Mesenchymal stem cell (in vitro differentiated cells and primary cell): ENCODE data around the gene SLC26A8.

Source experiments
- DNase-seq: peaks from one replicate; pipeline ENCODE4 v3.0.0-alpha.2; 2013
- H2AFZ ChIP-seq: one replicate; pipeline ENCODE4 v1.6.1; 2013; ENCODE audit warnings: low read depth, mild to moderate bottlenecking, control low read depth, inconsistent platforms, low read length, moderate library complexity
- H2AK5ac ChIP-seq: 2 replicates; pipeline ENCODE4 v1.6.1; 2013; ENCODE audit warnings: low read length, moderate library complexity, mild to moderate bottlenecking, inconsistent platforms; ENCODE audit not compliant: severe bottlenecking
- H2BK120ac ChIP-seq: one replicate; pipeline ENCODE4 v1.6.1; 2013; ENCODE audit warnings: low read depth, mild to moderate bottlenecking, inconsistent platforms, low read length, moderate library complexity
- H2BK12ac ChIP-seq, 2 experiments: one replicate each; pipeline ENCODE4 v1.6.1; 2013; ENCODE audit warnings: inconsistent platforms in 2 of 2, low read length in 2 of 2, mild to moderate bottlenecking in 2 of 2, moderate library complexity in 2 of 2, control low read depth in 1 of 2
- H2BK15ac ChIP-seq: one replicate; pipeline ENCODE4 v1.6.1; 2013; ENCODE audit warnings: mild to moderate bottlenecking, low read depth, inconsistent platforms; ENCODE audit not compliant: poor library complexity, severe bottlenecking
- H2BK5ac ChIP-seq: 2 replicates; pipeline ENCODE4 v1.6.1; 2013; ENCODE audit warnings: low read depth, mild to moderate bottlenecking, low read length, control low read depth, inconsistent platforms; ENCODE audit not compliant: poor library complexity, severe bottlenecking
- H3K14ac ChIP-seq, 2 experiments: one replicate each; pipeline ENCODE4 v1.6.1; 2013; ENCODE audit warnings: inconsistent platforms in 2 of 2, low read length in 2 of 2, control low read depth in 1 of 2, mild to moderate bottlenecking in 1 of 2, moderate library complexity in 1 of 2
- H3K18ac ChIP-seq, 2 experiments: one replicate each; pipeline ENCODE4 v1.6.1; 2013; ENCODE audit warnings: inconsistent platforms in 2 of 2, low read length in 2 of 2, control low read depth in 1 of 2, low read depth in 1 of 2, mild to moderate bottlenecking in 1 of 2
- H3K23ac ChIP-seq, 2 experiments: one replicate each; pipeline ENCODE4 v1.6.1; 2013; ENCODE audit warnings: inconsistent platforms in 2 of 2, low read length in 2 of 2, mild to moderate bottlenecking in 2 of 2, moderate library complexity in 2 of 2, control low read depth in 1 of 2
- H3K27ac ChIP-seq: 2 replicates; pipeline ENCODE4 v1.5.1; 2013; ENCODE audit warnings: mild to moderate bottlenecking, moderate library complexity, low read length, control low read depth, inconsistent platforms; ENCODE audit not compliant: poor library complexity, severe bottlenecking
- H3K27me3 ChIP-seq, 2 experiments: 2 replicates each; pipeline versions ENCODE4 v1.6.1 to v1.7.0; 2013; ENCODE audit warnings: low read length in 2 of 2, mild to moderate bottlenecking in 2 of 2, moderate library complexity in 2 of 2, control low read depth in 1 of 2, inconsistent platforms in 1 of 2; ENCODE audit not compliant: control insufficient read depth in 1 of 2, insufficient read depth in 1 of 2
- H3K36me3 ChIP-seq, 2 experiments: 2 replicates each; pipeline versions ENCODE4 v1.6.1 to v1.7.0; 2013; ENCODE audit warnings: low read length in 2 of 2, control low read depth in 1 of 2, inconsistent platforms in 1 of 2, low read depth in 1 of 2, mild to moderate bottlenecking in 1 of 2; ENCODE audit not compliant: insufficient read depth in 2 of 2, control insufficient read depth in 1 of 2
- H3K4ac ChIP-seq, 2 experiments: one replicate each; pipeline ENCODE4 v1.6.1; 2013; ENCODE audit warnings: inconsistent platforms in 2 of 2, low read length in 2 of 2, mild to moderate bottlenecking in 2 of 2, moderate library complexity in 2 of 2, control low read depth in 1 of 2, low read depth in 1 of 2
- H3K4me1 ChIP-seq: 2 replicates; pipeline ENCODE4 v1.6.1; 2013; ENCODE audit warnings: low read depth, low read length, control low read depth; ENCODE audit not compliant: control insufficient read depth, insufficient read depth
- H3K4me2 ChIP-seq: 2 replicates; pipeline ENCODE4 v1.6.1; 2013; ENCODE audit warnings: low read length, mild to moderate bottlenecking, inconsistent platforms; ENCODE audit not compliant: poor library complexity, severe bottlenecking
- H3K4me3 ChIP-seq, 2 experiments: 2 replicates each; pipeline versions ENCODE4 v1.5.1 to v1.7.0; 2013; ENCODE audit warnings: low read length in 2 of 2, mild to moderate bottlenecking in 2 of 2, control low read depth in 1 of 2, low read depth in 1 of 2; ENCODE audit not compliant: insufficient read depth in 1 of 2
- H3K79me1 ChIP-seq: replicated peaks from 2 replicates; pipeline ENCODE4 v1.6.1; 2013; ENCODE audit warnings: mild to moderate bottlenecking, control low read depth, low read length, inconsistent platforms; ENCODE audit not compliant: poor library complexity, severe bottlenecking
- H3K9ac ChIP-seq: 2 replicates; pipeline ENCODE4 v1.7.0; 2013; ENCODE audit warnings: mild to moderate bottlenecking, low read length, moderate library complexity
- H3K9me3 ChIP-seq: 2 replicates; pipeline ENCODE4 v1.7.0; 2013; ENCODE audit warnings: mild to moderate bottlenecking, low read length; ENCODE audit not compliant: control insufficient read depth
- H4K8ac ChIP-seq: one replicate; pipeline ENCODE4 v1.6.1; 2013; ENCODE audit warnings: inconsistent platforms, mild to moderate bottlenecking, low read length, moderate library complexity
- H4K91ac ChIP-seq: one replicate; pipeline ENCODE4 v1.6.1; 2013; ENCODE audit warnings: mild to moderate bottlenecking, low read length, inconsistent platforms
- WGBS: methylation state at CpG from one replicate; pipeline ENCODE4 v1.1.7; 2013; ENCODE audit warnings: mixed read lengths; 5-methylcytosine and 5-hydroxymethylcytosine counted together

Gene SLC26A8

DNA sequence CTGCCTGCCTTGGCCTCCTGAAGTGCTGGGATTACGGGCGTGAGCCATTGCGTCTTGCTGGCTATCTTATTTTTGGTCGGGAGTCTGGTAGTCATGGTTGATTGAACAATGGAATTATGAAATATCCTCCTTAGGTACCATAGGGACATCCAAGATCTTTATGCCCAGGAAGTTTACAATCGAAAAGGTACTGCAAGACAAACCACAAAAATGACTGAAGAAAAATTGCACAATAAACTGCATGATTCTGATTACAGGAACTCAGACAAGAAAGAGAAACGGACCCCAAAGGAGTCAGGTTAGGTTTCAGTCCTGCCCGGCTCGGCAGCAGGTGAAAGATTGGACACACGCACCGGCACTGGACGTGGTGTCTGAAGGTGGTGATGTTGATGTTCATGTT is 5.3 kb downstream of the SLC26A8 start:
- Histone ChIP-seq H2AFZ (no peak overlapping the region), H3K27me3 (no peaks in the 10 kb centered on the region), H2BK12ac (no peak overlapping the region), H3K23ac (no peak overlapping the region), H3K4ac (no peak overlapping the region), H3K4me1 (no peaks in the 10 kb centered on the region), H2BK5ac (no peak overlapping the region), H3K36me3 (no peaks in the 10 kb centered on the region), H2BK15ac (no peak overlapping the region), H2BK120ac (no peak overlapping the region), H3K9me3 (no peaks in the 10 kb centered on the region), H3K4me2 (no peak overlapping the region), H3K14ac (no peak overlapping the region), H3K18ac (no peak overlapping the region), H2AK5ac (no peak overlapping the region), H3K27ac (no peak overlapping the region), H4K91ac (no peak overlapping the region), H4K8ac (no peak overlapping the region), H3K9ac (no peak overlapping the region), H3K79me1 (no peaks in the 10 kb centered on the region), H3K4me3 (no peak overlapping the region)
- 97% methylated on average over 10 of the region's 11 CpGs for WGBS
- no peak for DNase-seq

DNA sequence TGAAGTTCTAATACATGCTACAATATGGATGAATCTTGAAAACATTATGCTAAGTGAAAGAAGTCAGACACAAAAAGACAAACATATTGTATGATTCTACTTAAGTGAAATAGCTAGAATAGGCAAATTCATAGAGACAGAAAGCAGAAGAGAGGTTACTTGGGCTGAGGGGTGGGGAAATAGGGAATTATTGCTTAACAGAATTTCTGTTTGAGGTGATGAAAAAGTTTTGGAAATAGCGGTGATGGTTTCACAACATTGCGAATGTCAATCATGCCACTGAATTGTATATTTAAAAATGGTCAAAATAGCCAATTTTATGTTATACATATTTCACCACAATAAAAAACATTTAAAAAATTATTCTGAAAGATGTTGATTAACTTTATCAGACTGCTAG is 6.1 kb downstream of the SLC26A8 start:
- WGBS: no CpG with 5 or more reads among the region's 2 CpGs
- Histone ChIP-seq H4K8ac (no peak overlapping the region), H3K23ac (no peak overlapping the region), H3K18ac (no peak overlapping the region), H2AFZ (no peak overlapping the region), H3K4ac (no peak overlapping the region), H3K4me2 (no peak overlapping the region), H4K91ac (no peak overlapping the region), H3K9ac (no peak overlapping the region), H3K4me3 (no peak overlapping the region), H2BK15ac (no peak overlapping the region), H2BK12ac (no peak overlapping the region), H2AK5ac (no peak overlapping the region), H3K9me3 (no peaks in the 10 kb centered on the region), H3K27ac (no peak overlapping the region), H2BK120ac (no peak overlapping the region), H3K36me3 (no peaks in the 10 kb centered on the region), H3K14ac (no peak overlapping the region), H3K79me1 (no peaks in the 10 kb centered on the region), H3K4me1 (no peaks in the 10 kb centered on the region), H3K27me3 (no peaks in the 10 kb centered on the region), H2BK5ac (no peak overlapping the region)
- no peak for DNase-seq

DNA sequence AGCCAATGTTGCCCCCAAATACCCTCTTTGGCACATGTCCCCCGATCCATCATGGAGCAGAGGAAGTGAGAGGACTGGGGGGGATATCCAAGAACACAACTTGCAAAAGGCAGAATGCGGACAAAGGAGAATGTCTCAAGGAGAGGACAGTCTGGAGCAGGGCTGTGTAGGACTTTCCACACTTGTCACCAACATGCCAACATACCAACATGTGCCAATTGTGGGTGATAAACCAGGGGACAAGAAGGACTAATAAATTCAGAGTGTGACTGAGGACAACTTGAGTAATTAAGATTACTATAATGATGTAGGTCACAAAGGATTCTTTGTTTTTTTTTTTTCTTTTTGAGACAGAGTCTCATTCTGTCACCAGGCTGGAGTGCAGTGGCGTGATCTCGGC is 8.8 kb downstream of the SLC26A8 start:
- H3K18ac ChIP-seq: no peak overlapping the region
- H3K23ac ChIP-seq: no peak overlapping the region
- H3K79me1 ChIP-seq: no peaks in the 10 kb centered on the region
- H4K8ac ChIP-seq: no peak overlapping the region
- H3K27ac ChIP-seq: no peak overlapping the region
- no peak overlapping the region for H2BK5ac ChIP-seq
- H3K27me3 ChIP-seq: peaks cover 0 to 6% of the 10 kb centered on the region in 2 experiments
- no peaks in the 10 kb centered on the region for H3K4me1 ChIP-seq
- no peak overlapping the region for H3K4me3 ChIP-seq
- no peak for DNase-seq
- H3K36me3 ChIP-seq: no peaks in the 10 kb centered on the region
- no peak overlapping the region for H2BK12ac ChIP-seq
- no peak overlapping the region for H3K9ac ChIP-seq
- H2AK5ac ChIP-seq: no peak overlapping the region
- H2BK120ac ChIP-seq: no peak overlapping the region
- no peak overlapping the region for H2AFZ ChIP-seq
- H3K14ac ChIP-seq: no peak overlapping the region
- no peak overlapping the region for H2BK15ac ChIP-seq
- 93% methylated on average over 4 of the region's 4 CpGs for WGBS
- no peak overlapping the region for H3K4ac ChIP-seq
- H3K4me2 ChIP-seq: no peak overlapping the region
- H4K91ac ChIP-seq: no peak overlapping the region
- no peaks in the 10 kb centered on the region for H3K9me3 ChIP-seq

DNA sequence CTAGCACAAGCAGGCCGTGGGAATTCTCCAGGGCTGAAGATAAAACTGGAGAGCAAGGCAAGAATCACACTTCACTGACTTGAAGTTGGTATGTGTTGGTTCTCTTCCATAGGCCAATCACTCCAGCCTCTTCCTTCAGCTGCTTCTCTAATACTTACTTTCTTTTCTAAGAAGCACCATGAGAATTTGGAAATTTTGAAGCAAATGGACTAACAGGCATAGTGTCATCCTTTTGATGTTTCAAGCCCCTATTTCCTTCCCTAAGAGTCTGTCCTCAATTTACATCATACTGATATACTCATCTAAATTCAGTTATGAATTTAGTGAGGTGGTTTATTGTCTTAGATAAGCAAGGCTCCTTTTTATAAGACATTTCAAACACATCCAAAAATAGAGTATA is 24.0 kb downstream of the SLC26A8 start:
- Histone ChIP-seq H4K91ac (no peak overlapping the region), H3K9ac (no peak overlapping the region), H3K4me2 (no peak overlapping the region), H3K79me1 (no peaks in the 10 kb centered on the region), H2BK5ac (no peak overlapping the region), H2BK15ac (no peak overlapping the region), H2BK12ac (no peak overlapping the region), H2BK120ac (no peak overlapping the region), H4K8ac (no peak overlapping the region), H2AFZ (no peak overlapping the region), H3K27me3 (no peaks in the 10 kb centered on the region), H3K36me3 (no peaks in the 10 kb centered on the region), H3K14ac (no peak overlapping the region), H3K4me1 (no peaks in the 10 kb centered on the region), H3K4ac (no peak overlapping the region), H3K23ac (no peak overlapping the region), H2AK5ac (no peak overlapping the region), H3K18ac (no peak overlapping the region), H3K4me3 (no peak overlapping the region), H3K27ac (no peak overlapping the region), H3K9me3 (no peaks in the 10 kb centered on the region)
- WGBS: no CpG with 5 or more reads among the region's 1 CpG
- no peak for DNase-seq
